ENCODE measurements around the gene ARID1B. TPM values are rescaled to one million over a fixed set of nuclear protein-coding genes. Genes with fewer than 3 reads are reported as not detected.

ARID1B gene
- total RNA-seq, 1 donor from 2014 or later = 108 TPM

DNA sequence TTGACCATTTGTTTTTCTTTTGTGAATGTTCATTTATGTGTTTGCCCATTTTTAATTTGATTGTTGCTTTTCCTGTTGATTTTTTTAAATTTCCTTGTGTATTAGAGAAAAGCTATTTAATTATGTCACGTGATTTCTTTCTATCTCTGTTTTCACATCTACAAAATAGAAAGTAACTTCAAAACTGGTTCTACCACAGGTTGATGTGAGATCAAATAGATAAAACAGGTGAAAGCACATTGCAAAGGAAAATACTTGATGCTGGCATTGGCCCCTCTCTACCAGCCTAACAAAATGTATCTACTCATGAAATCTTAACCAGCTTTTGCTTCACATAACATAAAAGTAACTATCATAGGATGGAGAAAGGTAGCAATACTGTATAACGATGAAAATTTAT is 416.9 kb downstream of the ARID1B start:
- DNase-seq = no peak

DNA sequence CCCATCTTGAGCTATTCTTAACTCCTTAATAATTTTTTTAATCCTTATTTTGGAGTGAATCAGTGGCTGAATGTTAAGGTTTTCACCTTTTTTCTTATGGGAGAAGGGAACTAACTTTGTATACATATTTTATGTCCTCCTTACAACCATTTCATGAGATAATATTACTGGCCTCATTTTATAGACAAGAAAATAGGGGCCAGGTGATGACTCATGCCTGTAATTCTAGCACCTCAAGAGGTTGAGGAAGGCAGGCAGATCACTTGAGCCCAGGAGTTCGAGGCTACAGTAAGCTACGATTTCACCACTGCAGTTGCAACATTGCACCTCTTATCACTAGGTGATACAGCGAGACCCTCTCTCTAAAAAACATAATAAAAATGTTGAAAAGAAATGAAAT is 417.5 kb downstream of the ARID1B start:
- DNase-seq = no peak

DNA sequence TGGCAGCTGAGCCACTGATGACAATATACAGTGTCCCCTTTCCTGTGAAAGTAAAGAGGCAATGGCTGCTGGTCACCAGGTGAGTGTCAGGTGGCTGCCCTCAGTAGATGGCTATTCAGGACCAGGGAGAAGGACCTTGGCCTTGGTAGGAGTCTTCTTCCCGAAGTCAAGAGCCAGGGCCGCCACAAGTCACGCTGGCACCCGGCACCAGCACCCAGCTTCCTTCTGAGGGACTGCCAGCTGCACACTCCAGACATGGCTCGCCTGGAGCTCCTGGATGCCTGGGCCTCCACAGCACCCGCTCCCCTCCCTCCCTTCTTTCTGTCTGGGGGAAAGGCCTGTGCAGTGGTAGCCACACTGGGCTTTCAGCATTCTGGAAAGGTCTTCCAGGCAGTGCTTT is 419.2 kb downstream of the ARID1B start:
- no peak for DNase-seq

DNA sequence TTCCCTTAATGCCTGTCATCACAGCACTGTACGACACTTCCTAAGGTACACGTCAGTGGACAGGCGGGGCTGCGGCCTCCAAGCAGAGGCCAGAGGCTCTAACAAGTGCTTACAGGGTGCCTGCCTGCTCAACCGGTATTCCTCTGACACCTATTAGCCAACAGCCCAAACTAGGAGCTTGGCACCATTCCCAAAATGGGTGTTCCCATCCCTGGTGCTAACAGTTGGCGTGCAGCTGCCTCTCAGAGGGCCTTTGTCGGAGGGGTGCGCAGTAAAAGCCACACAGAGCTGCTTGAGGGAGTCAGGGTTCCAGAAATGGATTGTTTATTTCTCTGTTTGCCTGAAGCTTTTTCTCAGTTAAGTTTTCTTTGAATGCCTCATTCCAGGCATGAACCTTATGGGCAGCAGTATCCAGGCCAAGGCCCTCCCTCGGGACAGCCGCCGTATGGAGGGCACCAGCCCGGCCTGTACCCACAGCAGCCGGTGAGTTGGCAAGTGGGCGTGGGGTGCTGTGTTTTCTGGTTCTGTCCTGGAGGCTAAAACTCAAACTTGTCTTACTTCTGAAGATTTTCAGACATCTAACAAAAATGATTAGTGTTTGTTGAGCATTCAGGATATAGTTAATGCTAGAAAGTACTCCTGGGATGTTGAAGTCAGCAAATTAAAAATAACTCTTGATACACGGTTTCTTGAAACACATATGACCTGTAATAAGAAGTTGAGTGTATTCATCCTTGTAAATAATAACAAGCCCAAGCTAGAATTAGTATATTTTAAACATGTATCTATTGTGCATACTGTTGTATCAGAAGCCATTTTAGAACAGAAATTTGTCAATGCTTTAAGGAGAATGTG is 421.5 kb downstream of the ARID1B start:
- DNase-seq = peak; percentile 38

- no peak for DNase-seq
Observed at GRCh38 chr6:157200117-157200516, 422.9 kb downstream of the ARID1B start.

GRCh38 chr6:157200611-157201010 is 423.4 kb downstream of the ARID1B start:
- no peak for DNase-seq

DNA sequence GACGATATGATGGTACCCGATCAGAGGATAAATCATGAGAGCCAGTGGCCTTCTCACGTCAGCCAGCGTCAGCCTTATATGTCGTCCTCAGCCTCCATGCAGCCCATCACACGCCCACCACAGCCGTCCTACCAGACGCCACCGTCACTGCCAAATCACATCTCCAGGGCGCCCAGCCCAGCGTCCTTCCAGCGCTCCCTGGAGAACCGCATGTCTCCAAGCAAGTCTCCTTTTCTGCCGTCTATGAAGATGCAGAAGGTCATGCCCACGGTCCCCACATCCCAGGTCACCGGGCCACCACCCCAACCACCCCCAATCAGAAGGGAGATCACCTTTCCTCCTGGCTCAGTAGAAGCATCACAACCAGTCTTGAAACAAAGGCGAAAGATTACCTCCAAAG is 423.9 kb downstream of the ARID1B start:
- no peak for DNase-seq

DNA sequence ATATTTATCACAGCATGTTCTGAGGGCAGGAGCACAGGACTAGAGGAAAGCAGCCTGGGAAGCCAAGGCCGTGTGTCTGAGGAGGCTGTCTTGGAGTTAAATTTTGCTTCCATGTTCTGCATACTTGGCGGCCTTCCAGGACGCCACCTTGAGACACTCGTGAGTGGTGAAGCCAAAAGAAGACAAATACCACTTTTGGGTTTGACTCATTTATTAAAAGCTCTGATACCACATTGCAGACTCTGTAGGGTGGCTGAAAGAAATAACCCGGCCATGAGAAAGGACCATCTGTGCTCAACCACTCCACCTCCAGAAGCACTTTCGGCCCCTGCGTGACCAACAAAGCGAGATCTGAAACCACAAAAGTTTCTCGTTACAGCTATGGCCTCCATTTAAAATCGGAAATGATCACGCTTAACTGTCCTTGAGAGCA is 426.1 kb downstream of the ARID1B start:
- no peak for DNase-seq

GRCh38 chr6:157203764-157204163 is 426.6 kb downstream of the ARID1B start:
- DNase-seq = no peak

- no peak for DNase-seq
Observed at GRCh38 chr6:157205473-157206358, 428.5 kb downstream of the ARID1B start.

- no peak for DNase-seq
Observed at GRCh38 chr6:157206359-157206815, 429.2 kb downstream of the ARID1B start.

DNA sequence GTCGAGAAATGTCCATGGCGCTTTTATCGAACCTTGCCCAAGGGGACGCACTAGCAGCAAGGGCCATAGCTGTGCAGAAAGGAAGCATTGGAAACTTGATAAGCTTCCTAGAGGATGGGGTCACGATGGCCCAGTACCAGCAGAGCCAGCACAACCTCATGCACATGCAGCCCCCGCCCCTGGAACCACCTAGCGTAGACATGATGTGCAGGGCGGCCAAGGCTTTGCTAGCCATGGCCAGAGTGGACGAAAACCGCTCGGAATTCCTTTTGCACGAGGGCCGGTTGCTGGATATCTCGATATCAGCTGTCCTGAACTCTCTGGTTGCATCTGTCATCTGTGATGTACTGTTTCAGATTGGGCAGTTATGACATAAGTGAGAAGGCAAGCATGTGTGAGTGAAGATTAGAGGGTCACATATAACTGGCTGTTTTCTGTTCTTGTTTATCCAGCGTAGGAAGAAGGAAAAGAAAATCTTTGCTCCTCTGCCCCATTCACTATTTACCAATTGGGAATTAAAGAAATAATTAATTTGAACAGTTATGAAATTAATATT is 430.4 kb downstream of the ARID1B start:
- no peak for DNase-seq

- DNase-seq = no peak
Observed at GRCh38 chr6:157209865-157210530, 432.8 kb downstream of the ARID1B start.

DNA sequence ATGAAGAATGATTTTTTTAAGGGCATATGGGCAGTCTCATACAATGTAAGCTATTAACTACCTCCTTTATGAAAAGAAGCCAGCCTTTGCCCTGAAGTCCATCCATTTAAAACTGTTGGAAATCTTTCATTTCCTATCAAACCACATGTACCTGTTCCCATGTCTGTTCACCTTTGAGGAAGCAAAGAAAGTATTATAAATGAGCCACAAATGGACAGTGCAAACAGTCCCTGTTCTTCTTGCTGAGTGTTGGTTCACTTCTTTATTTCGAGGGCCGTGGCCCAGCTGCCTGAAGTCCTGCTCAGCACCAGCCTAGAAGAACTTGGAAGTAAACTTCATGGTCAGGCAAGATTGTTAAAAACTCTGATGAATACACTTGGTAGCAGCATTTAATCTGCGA is 433.8 kb downstream of the ARID1B start:
- DNase-seq = no peak

- no peak for DNase-seq
Observed at GRCh38 chr6:157211603-157212455, 434.7 kb downstream of the ARID1B start.

- DNase-seq = no peak
Observed at GRCh38 chr6:157213426-157213825, 436.2 kb downstream of the ARID1B start.

GRCh38 chr6:157213907-157214565 is 436.9 kb downstream of the ARID1B start:
- no peak for DNase-seq

- DNase-seq = no peak
Observed at GRCh38 chr6:157215717-157216116, 438.5 kb downstream of the ARID1B start.

GRCh38 chr6:157216570-157216969 is 439.4 kb downstream of the ARID1B start:
- no peak for DNase-seq

DNA sequence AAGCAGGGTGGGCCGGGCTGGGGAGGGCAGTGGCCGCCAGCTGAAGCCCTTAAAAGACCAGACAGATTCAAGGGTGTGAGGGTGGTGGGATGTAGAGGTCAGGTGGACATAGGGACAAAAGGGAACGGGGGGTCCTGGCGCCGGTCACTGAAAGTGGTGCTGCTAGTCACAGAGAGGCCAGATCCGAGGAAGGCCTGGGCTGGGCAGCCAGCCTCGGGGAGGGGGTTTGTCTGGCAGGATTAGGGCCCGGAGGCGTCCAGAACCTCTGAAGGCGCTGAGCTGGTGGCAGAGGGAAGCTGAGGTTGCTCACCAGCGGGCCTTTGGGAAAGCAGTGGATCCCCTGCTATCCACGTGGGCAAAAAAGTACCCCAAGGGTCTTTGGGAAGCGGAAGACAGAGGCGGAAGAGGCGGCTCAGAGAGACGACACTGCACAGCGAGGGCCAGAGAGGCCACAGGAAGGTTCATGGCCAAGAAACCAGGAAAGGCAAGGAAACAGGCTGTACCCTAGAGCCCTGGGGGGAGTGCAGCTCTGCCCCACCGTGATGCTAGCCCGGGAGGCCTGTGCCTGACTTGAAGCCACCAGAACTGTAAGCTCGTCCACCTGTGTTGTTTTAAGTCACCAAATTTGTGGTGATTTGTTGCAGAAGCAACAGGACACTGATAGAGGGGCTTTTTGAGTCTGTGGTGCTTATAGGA is 440.2 kb downstream of the ARID1B start:
- DNase-seq = no peak
